Immature natural killer cell (primary cell): ENCODE data around the gene DIAPH2. TPM values are rescaled to one million over a fixed set of nuclear protein-coding genes. Genes with fewer than 3 reads are reported as not detected.

Experiments used
- DNase-seq, 3 donors: peaks; one replicate each; pipeline ENCODE4 v3.0.0; 2022; ENCODE audit warnings: mixed read lengths in 1 of 3
- H3K27ac Mint-ChIP-seq, 6 donors: one replicate each; pipeline ENCODE4 v1.8.0; 2020; ENCODE audit warnings: mixed read lengths in 6 of 6, mild to moderate bottlenecking in 5 of 6, inconsistent platforms in 4 of 6, moderate library complexity in 3 of 6
- H3K27me3 Mint-ChIP-seq, 3 donors: one replicate each; pipeline ENCODE4 v1.8.0; 2020 to 2021; ENCODE audit warnings: low read depth in 3 of 3, mild to moderate bottlenecking in 3 of 3, mixed read lengths in 3 of 3, moderate library complexity in 3 of 3, inconsistent platforms in 1 of 3
- H3K36me3 Mint-ChIP-seq, 3 donors: one replicate each; pipeline ENCODE4 v1.8.0; 2020; ENCODE audit warnings: mixed read lengths in 3 of 3, inconsistent platforms in 2 of 3, mild to moderate bottlenecking in 2 of 3
- H3K4me1 Mint-ChIP-seq, 2 donors: one replicate each; pipeline ENCODE4 v1.8.0; 2020; ENCODE audit warnings: inconsistent platforms in 2 of 2, mild to moderate bottlenecking in 2 of 2, mixed read lengths in 2 of 2, moderate library complexity in 1 of 2
- H3K4me3 Mint-ChIP-seq, 5 donors: one replicate each; pipeline ENCODE4 v1.8.0; 2020; ENCODE audit warnings: mild to moderate bottlenecking in 5 of 5, mixed read lengths in 5 of 5, inconsistent platforms in 3 of 5, moderate library complexity in 3 of 5
- H3K9me3 Mint-ChIP-seq, 6 donors: one replicate each; pipeline ENCODE4 v1.8.0; 2020; ENCODE audit warnings: mild to moderate bottlenecking in 6 of 6, mixed read lengths in 6 of 6, inconsistent platforms in 4 of 6, moderate library complexity in 3 of 6
- polyA plus RNA-seq, 3 donors: library from polyadenylated mRNA; unstranded; fragments of 300-500 nt; fragmentation: Illumina TruSeq; gene quantifications; one replicate each; pipeline ENCODE4 v1.2.3, GENCODE V29; 2021

DIAPH2 gene
- polyA plus RNA-seq, 3 donors from 2014 or later = 5.5 to 10.9 (median 9.6) TPM

- no peaks in the 10 kb centered on the region for H3K36me3 Mint-ChIP-seq
- no peak overlapping the region for H3K27ac Mint-ChIP-seq
- no peaks in the 10 kb centered on the region for H3K9me3 Mint-ChIP-seq
Measured at GRCh38 chrX:97021680-97022079, 337.0 kb downstream of the DIAPH2 start.

GRCh38 chrX:97026406-97026805 lies 341.8 kb downstream of the DIAPH2 start:
- H3K4me3 Mint-ChIP-seq = no peak overlapping the region
- no peak overlapping the region for H3K27ac Mint-ChIP-seq
- DNase-seq = no peak

More at GRCh38 chrX:97021680-97022079, 337.0 kb downstream of the DIAPH2 start:
- H3K4me3 Mint-ChIP-seq = no peak overlapping the region
- no peaks in the 10 kb centered on the region for H3K4me1 Mint-ChIP-seq
- no peak for DNase-seq
- peaks cover 0 to 2% (median 0%) of the 10 kb centered on the region in 3 donors for H3K27me3 Mint-ChIP-seq

GRCh38 chrX:97027384-97027922 lies 342.8 kb downstream of the DIAPH2 start:
- no peak for DNase-seq
- Mint-ChIP-seq H3K27ac (no peak overlapping the region), H3K4me3 (no peak overlapping the region), H3K4me1 (no peaks in the 10 kb centered on the region), H3K27me3 (peaks cover 0 to 2% (median 2%) of the 10 kb centered on the region in 3 donors), H3K36me3 (no peaks in the 10 kb centered on the region), H3K9me3 (no peaks in the 10 kb centered on the region)

More at GRCh38 chrX:97026406-97026805, 341.8 kb downstream of the DIAPH2 start:
- no peaks in the 10 kb centered on the region for H3K36me3 Mint-ChIP-seq
- H3K9me3 Mint-ChIP-seq = no peaks in the 10 kb centered on the region
- H3K27me3 Mint-ChIP-seq = peaks cover 0 to 2% (median 0%) of the 10 kb centered on the region in 3 donors
- H3K4me1 Mint-ChIP-seq = no peaks in the 10 kb centered on the region

- H3K9me3 Mint-ChIP-seq = no peaks in the 10 kb centered on the region
- peaks cover 0 to 2% (median 2%) of the 10 kb centered on the region in 3 donors for H3K27me3 Mint-ChIP-seq
- H3K27ac Mint-ChIP-seq = no peak overlapping the region
- H3K36me3 Mint-ChIP-seq = no peaks in the 10 kb centered on the region
- DNase-seq = no peak
- no peaks in the 10 kb centered on the region for H3K4me1 Mint-ChIP-seq
- H3K4me3 Mint-ChIP-seq = no peak overlapping the region
Measured at GRCh38 chrX:97030463-97030862, 345.8 kb downstream of the DIAPH2 start.

- peaks cover 0 to 2% (median 2%) of the 10 kb centered on the region in 3 donors for H3K27me3 Mint-ChIP-seq
- no peaks in the 10 kb centered on the region for H3K36me3 Mint-ChIP-seq
Measured at GRCh38 chrX:97030947-97031346, 346.3 kb downstream of the DIAPH2 start.

GRCh38 chrX:97039363-97040029 lies 354.9 kb downstream of the DIAPH2 start:
- Mint-ChIP-seq H3K4me3 (no peak overlapping the region), H3K27me3 (peaks cover 0 to 3% (median 0%) of the 10 kb centered on the region in 3 donors), H3K27ac (no peak overlapping the region), H3K4me1 (no peaks in the 10 kb centered on the region), H3K36me3 (no peaks in the 10 kb centered on the region), H3K9me3 (no peaks in the 10 kb centered on the region)
- no peak for DNase-seq

More at GRCh38 chrX:97030947-97031346, 346.3 kb downstream of the DIAPH2 start:
- no peak overlapping the region for H3K27ac Mint-ChIP-seq
- H3K4me3 Mint-ChIP-seq = no peak overlapping the region
- no peaks in the 10 kb centered on the region for H3K9me3 Mint-ChIP-seq
- H3K4me1 Mint-ChIP-seq = no peaks in the 10 kb centered on the region
- DNase-seq = no peak

- no peak for DNase-seq
- no peaks in the 10 kb centered on the region for H3K4me1 Mint-ChIP-seq
- no peaks in the 10 kb centered on the region for H3K36me3 Mint-ChIP-seq
- no peak overlapping the region for H3K4me3 Mint-ChIP-seq
- H3K27me3 Mint-ChIP-seq = no peaks in the 10 kb centered on the region
- H3K9me3 Mint-ChIP-seq = peaks cover 0 to 3% (median 0%) of the 10 kb centered on the region in 6 donors
- no peak overlapping the region for H3K27ac Mint-ChIP-seq
Measured at GRCh38 chrX:97045470-97045869, 360.8 kb downstream of the DIAPH2 start.

- no peak for DNase-seq
- Mint-ChIP-seq H3K4me3 (no peak overlapping the region), H3K27me3 (no peaks in the 10 kb centered on the region), H3K9me3 (peaks cover 0 to 3% (median 0%) of the 10 kb centered on the region in 6 donors), H3K4me1 (no peaks in the 10 kb centered on the region), H3K36me3 (no peaks in the 10 kb centered on the region), H3K27ac (no peak overlapping the region)
Measured at GRCh38 chrX:97046867-97047266, 362.2 kb downstream of the DIAPH2 start.

GRCh38 chrX:97050392-97050791 lies 365.8 kb downstream of the DIAPH2 start:
- Mint-ChIP-seq H3K27me3 (peaks cover 0 to 5% (median 0%) of the 10 kb centered on the region in 3 donors), H3K27ac (no peak overlapping the region), H3K4me1 (no peaks in the 10 kb centered on the region), H3K9me3 (peaks cover 0 to 3% (median 0%) of the 10 kb centered on the region in 6 donors), H3K4me3 (no peak overlapping the region), H3K36me3 (no peaks in the 10 kb centered on the region)
- DNase-seq = no peak

GRCh38 chrX:97057349-97057909 lies 372.8 kb downstream of the DIAPH2 start:
- no peaks in the 10 kb centered on the region for H3K36me3 Mint-ChIP-seq
- no peak overlapping the region for H3K4me3 Mint-ChIP-seq
- no peaks in the 10 kb centered on the region for H3K4me1 Mint-ChIP-seq
- peaks cover 0 to 4% (median 2%) of the 10 kb centered on the region in 3 donors for H3K27me3 Mint-ChIP-seq
- DNase-seq = no peak
- no peak overlapping the region for H3K27ac Mint-ChIP-seq
- H3K9me3 Mint-ChIP-seq = peaks cover 0 to 2% (median 0%) of the 10 kb centered on the region in 6 donors

GRCh38 chrX:97060020-97060419 lies 375.4 kb downstream of the DIAPH2 start:
- Mint-ChIP-seq H3K27me3 (peaks cover 0 to 2% (median 0%) of the 10 kb centered on the region in 3 donors), H3K4me1 (no peaks in the 10 kb centered on the region), H3K9me3 (peaks cover 0 to 2% (median 0%) of the 10 kb centered on the region in 6 donors), H3K4me3 (no peak overlapping the region), H3K27ac (no peak overlapping the region), H3K36me3 (no peaks in the 10 kb centered on the region)
- no peak for DNase-seq

GRCh38 chrX:97065066-97065465 lies 380.4 kb downstream of the DIAPH2 start:
- Mint-ChIP-seq H3K36me3 (no peaks in the 10 kb centered on the region), H3K4me1 (no peaks in the 10 kb centered on the region)
- no peak for DNase-seq

GRCh38 chrX:97065973-97066372 lies 381.3 kb downstream of the DIAPH2 start:
- H3K27ac Mint-ChIP-seq = no peak overlapping the region
- H3K36me3 Mint-ChIP-seq = no peaks in the 10 kb centered on the region
- H3K9me3 Mint-ChIP-seq = no peaks in the 10 kb centered on the region
- H3K4me1 Mint-ChIP-seq = no peaks in the 10 kb centered on the region
- H3K4me3 Mint-ChIP-seq = no peak overlapping the region
- DNase-seq = no peak
- H3K27me3 Mint-ChIP-seq = no peaks in the 10 kb centered on the region

More at GRCh38 chrX:97065066-97065465, 380.4 kb downstream of the DIAPH2 start:
- Mint-ChIP-seq H3K27me3 (no peaks in the 10 kb centered on the region), H3K27ac (no peak overlapping the region), H3K9me3 (no peaks in the 10 kb centered on the region), H3K4me3 (no peak overlapping the region)

- H3K27ac Mint-ChIP-seq = no peak overlapping the region
- no peaks in the 10 kb centered on the region for H3K36me3 Mint-ChIP-seq
- no peaks in the 10 kb centered on the region for H3K27me3 Mint-ChIP-seq
- H3K4me3 Mint-ChIP-seq = no peak overlapping the region
- no peak for DNase-seq
- no peaks in the 10 kb centered on the region for H3K4me1 Mint-ChIP-seq
- H3K9me3 Mint-ChIP-seq = no peaks in the 10 kb centered on the region
Measured at GRCh38 chrX:97066381-97066780, 381.7 kb downstream of the DIAPH2 start.
